Left ventricle myocardium superior (tissue), 1 donor: ENCODE data around the gene SNX9. TPM values are rescaled to one million over a fixed set of nuclear protein-coding genes. Genes with fewer than 3 reads are reported as not detected.
A peak's percentile ranks its signal among the peaks of the same experiment; 100 is the strongest.
"Not testable (repeated sequence)": the region's sequence is repeated elsewhere in the genome, so short reads cannot be mapped to it uniquely, and the experiment has no call there.

Experiments used
- ATAC-seq: fragments of 200-7000 bp; cut with Tn5 transposase; one replicate; pipeline ENCODE4 v1.9.1; 2020; ENCODE audit warnings: mild to moderate bottlenecking, moderate library complexity
- DNase-seq: peaks from one replicate; pipeline ENCODE4 v3.0.0-alpha.2; 2020
- intact Hi-C: fragments of 100-400 bp; cut with micrococcal nuclease; formaldehyde crosslinking; loops from one replicate; pipeline ENCODE4 v1.11.0; 2022
- total RNA-seq: library from RNA; stranded (reverse); fragmentation: NEBNext Ultra II Directional; extraction: Animal tissue kit (Norgen Biotek cat#: 25700); gene quantifications from one replicate; pipeline ENCODE4 v1.2.1, GENCODE V29; 2021
- donor health status: DM: no; HTN: yes; CAD: no; lungs with severe emphysema.

The SNX9 gene
- total RNA-seq, 1 donor from 2014 or later: 31.6 TPM

- no peak for ATAC-seq
- DNase-seq: no peak
- intact Hi-C loops: no loop called here
Observed at GRCh38 chr6:157877573-157878438, 54.8 kb downstream of the SNX9 start.

GRCh38 chr6:157879034-157879872 is 56.2 kb downstream of the SNX9 start:
- DNase-seq (no peak), ATAC-seq (no peak)
- intact Hi-C loops: no loop called here

GRCh38 chr6:157879873-157880254 is 56.8 kb downstream of the SNX9 start:
- intact Hi-C loops: loop anchor here (10.0 kb wide), 1 partner anchor 125 kb away; no protein-coding TSS in a partner anchor
- no peak for DNase-seq
- peak; percentile 20 for ATAC-seq

- ATAC-seq: no peak
- no peak for DNase-seq
- intact Hi-C loops: loop anchor here (10.0 kb wide), 1 partner anchor 126 kb away; no protein-coding TSS in a partner anchor
Observed at GRCh38 chr6:157880534-157880933, 57.5 kb downstream of the SNX9 start.

GRCh38 chr6:157881342-157881741 is 58.3 kb downstream of the SNX9 start:
- intact Hi-C loops: loop anchor here (10.0 kb wide), 1 partner anchor 127 kb away; no protein-coding TSS in a partner anchor
- DNase-seq (no peak), ATAC-seq (no peak)

GRCh38 chr6:157884756-157885155 is 61.7 kb downstream of the SNX9 start:
- ATAC-seq (no peak), DNase-seq (no peak)
- intact Hi-C loops: loop anchor here (10.0 kb wide), 1 partner anchor 130 kb away; no protein-coding TSS in a partner anchor

GRCh38 chr6:157885211-157885788 is 62.3 kb downstream of the SNX9 start:
- no peak for DNase-seq
- intact Hi-C loops: loop anchor here (10.0 kb wide), 1 partner anchor 130 kb away; no protein-coding TSS in a partner anchor
- ATAC-seq: peak; percentile 19

GRCh38 chr6:157885876-157886275 is 62.8 kb downstream of the SNX9 start:
- DNase-seq (no peak), ATAC-seq (no peak)
- intact Hi-C loops: loop anchor here (10.0 kb wide), 1 partner anchor 131 kb away; no protein-coding TSS in a partner anchor

- ATAC-seq: no peak
- DNase-seq: no peak
- intact Hi-C loops: loop anchor here (10.0 kb wide), 1 partner anchor 133 kb away; no protein-coding TSS in a partner anchor
Observed at GRCh38 chr6:157887892-157888291, 64.8 kb downstream of the SNX9 start.

- ATAC-seq (no peak), DNase-seq (no peak)
- intact Hi-C loops: no loop called here
Observed at GRCh38 chr6:157891544-157892362, 68.7 kb downstream of the SNX9 start.

GRCh38 chr6:157892363-157892877 is 69.4 kb downstream of the SNX9 start:
- intact Hi-C loops: no loop called here
- DNase-seq: no peak
- ATAC-seq: no peak

GRCh38 chr6:157893238-157893637 is 70.2 kb downstream of the SNX9 start:
- DNase-seq (no peak), ATAC-seq (no peak)
- intact Hi-C loops: no loop called here

GRCh38 chr6:157895585-157895984 is 72.5 kb downstream of the SNX9 start:
- ATAC-seq: no peak
- intact Hi-C loops: no loop called here
- no peak for DNase-seq

- DNase-seq (no peak), ATAC-seq (no peak)
- intact Hi-C loops: no loop called here
Observed at GRCh38 chr6:157896932-157897331, 73.9 kb downstream of the SNX9 start.

GRCh38 chr6:157898169-157898568 is 75.1 kb downstream of the SNX9 start:
- intact Hi-C loops: no loop called here
- ATAC-seq: peak; percentile 70
- DNase-seq: no peak

GRCh38 chr6:157898640-157899039 is 75.6 kb downstream of the SNX9 start:
- ATAC-seq (peak; percentile 44), DNase-seq (no peak)
- intact Hi-C loops: no loop called here

- DNase-seq, ATAC-seq, intact Hi-C loops: not testable (repeated sequence)
Observed at GRCh38 chr6:157900262-157900661, 77.2 kb downstream of the SNX9 start.

GRCh38 chr6:157900751-157901150 is 77.7 kb downstream of the SNX9 start:
- DNase-seq, intact Hi-C loops, ATAC-seq: not testable (repeated sequence)
